Measurements from ENCODE around the gene KRTAP5-8.
"Not testable (repeated sequence)": the region's sequence is repeated elsewhere in the genome, so short reads cannot be mapped to it uniquely, and the experiment has no call there.

KRTAP5-8 gene

GRCh38 chr11:71544525-71545214 lies 6.8 kb downstream of the KRTAP5-8 start:
- ATAC-seq = no peak

DNA sequence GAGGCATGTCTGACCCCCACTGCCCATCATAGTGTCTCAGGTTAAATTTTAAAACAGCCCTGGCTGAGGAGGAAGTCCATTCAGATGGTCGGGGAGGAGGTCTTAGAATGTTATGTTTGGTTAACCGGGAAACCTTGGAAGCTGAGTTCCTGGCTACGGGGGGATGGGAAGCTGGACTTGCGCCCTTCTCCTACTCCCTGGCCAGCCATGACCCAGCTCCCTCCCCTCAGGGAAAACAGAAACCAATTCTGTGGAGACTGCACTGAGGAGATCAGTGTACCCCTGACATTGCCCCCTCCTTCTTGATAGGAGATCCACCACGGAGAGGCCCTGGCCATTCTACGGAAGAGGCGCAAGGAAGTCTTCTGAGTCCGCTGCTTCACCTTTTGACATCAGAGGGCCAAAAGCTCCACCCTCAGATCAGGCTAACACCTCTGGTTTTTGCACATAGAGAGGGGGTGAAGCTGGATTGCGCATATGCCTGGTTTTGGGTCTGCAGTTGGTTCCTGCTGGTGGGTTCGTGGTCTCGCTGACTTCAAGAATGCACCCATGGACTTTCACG lies 7.7 kb downstream of the KRTAP5-8 start:
- no peak for ATAC-seq

DNA sequence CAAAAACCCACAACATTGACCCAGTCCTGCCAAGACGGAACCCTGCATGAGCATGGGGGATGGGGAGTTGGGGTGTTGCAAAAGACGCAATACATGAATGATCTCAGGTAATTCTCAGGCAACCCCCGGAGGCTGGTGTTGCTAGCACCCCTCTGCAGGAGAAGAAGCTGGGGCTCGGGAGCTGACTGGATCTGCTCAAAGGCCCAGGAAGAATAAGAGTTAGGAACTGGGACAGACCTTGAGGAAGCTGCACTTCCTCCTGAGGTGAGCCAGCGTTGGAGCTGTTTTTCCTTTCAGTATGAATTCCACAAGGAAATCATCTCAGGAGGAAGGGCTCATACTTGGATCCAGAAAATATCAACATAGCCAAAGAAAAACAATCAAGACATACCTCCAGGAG lies 10.3 kb downstream of the KRTAP5-8 start, which contains the start of gene KRTAP5-9:
Gene KRTAP5-9 (plus strand): TSS at position 301 of the 400 bp plus-strand sequence. CDS start 238 bp downstream, outside the sequence.
- no peak for ATAC-seq

GRCh38 chr11:71548716-71549151 lies 10.9 kb downstream of the KRTAP5-8 start:
- ATAC-seq = no peak

- ATAC-seq = no peak
These were observed 13.9 kb downstream of the KRTAP5-8 start for GRCh38 chr11:71551711-71552110.

DNA sequence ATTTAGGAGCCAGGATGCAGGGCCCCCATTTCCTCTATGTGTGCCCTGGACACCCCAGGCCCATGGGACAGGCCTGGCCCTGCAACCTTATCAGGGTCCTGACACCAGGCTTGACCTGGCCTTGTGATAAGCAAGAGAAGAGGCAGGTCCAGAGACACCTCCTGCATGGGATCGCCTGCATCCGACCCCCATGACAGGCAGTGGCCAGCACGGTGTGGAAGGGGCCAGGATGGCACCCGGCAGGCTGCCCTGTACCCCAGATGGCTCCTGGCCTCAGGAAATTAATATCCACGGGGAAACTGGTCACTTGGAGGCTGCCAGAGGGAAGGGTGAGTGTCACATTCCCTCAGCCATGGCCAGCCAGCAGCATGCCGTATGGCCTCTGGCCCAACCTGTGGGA lies 17.2 kb downstream of the KRTAP5-8 start:
- ATAC-seq = no peak

DNA sequence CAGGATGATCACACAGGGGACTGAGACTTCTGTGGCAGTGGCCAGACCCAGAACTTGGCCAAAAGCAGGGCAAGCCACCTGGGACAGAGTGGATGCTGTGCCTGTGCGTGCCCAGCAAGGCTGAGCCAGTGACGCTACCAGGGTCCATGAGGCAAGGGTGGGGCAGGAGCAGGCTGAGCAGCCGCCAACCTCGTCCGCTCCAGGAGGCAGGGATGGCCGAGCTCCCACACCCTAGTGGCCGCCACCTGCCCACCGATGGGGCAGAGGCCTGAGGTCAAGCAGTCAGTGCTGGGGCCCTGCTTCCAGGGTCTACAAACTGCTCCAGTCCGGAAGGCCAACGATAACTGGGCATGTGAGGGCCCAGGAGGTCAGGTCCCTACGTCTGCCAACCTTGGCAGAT lies 17.7 kb downstream of the KRTAP5-8 start:
- no peak for ATAC-seq

DNA sequence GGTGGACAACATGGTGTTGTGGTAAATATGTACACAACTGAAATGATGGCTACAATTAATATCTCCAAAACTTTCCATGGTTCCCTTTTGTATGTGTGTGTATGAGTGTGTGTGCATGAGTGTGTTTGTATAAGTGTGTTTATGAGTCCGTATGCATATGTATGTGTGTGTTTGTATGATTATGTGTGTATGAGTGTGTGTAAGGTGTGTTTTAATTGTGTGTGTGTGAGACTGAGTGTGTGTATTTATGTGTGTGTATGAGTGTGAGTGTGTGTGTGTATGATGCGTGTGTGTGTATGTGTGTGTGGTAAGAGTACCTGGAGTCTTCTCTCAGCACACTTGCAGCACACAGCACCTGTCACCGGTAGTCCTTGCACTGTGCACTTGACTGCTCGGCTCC lies 18.2 kb downstream of the KRTAP5-8 start:
- ATAC-seq = no peak

GRCh38 chr11:71557257-71557656 lies 19.4 kb downstream of the KRTAP5-8 start:
- no peak for ATAC-seq

DNA sequence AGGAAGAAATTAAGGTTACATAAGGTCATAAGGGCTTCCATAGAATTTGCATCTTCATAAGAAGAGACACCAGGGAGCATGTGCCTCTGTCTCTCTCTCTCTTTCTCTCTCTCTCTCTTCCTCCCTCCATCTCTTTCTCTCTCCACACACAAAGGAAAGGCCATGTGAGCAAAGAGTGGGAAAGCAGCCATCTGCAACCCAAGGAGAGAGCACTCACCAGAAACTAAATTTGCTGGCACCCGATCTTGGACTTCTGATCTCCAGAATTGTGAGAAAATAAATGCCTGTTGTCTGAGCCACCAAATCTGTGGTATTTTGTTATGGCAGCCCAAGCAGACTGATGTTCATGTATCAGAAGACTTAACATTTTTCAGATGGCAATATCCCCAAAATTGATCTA lies 21.2 kb downstream of the KRTAP5-8 start:
- no peak for ATAC-seq

DNA sequence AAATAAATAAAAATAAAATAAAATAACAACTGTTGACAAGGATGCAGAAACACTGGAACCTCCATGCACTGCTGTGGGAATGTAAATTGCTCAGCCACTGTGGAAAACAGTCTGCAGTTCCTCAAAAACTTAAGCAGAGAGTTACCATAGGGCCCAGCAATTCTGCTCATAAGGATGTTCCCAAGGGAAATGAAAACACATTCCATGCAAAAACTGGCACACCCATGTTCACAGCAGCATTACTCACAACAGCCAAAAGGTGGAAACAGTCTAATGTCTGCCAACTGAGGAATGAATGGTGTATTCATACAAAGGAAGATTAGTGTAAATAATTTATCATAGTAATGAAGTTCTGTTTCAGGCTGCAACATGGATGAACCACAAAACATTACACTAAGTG lies 24.3 kb downstream of the KRTAP5-8 start:
- ATAC-seq = no peak

DNA sequence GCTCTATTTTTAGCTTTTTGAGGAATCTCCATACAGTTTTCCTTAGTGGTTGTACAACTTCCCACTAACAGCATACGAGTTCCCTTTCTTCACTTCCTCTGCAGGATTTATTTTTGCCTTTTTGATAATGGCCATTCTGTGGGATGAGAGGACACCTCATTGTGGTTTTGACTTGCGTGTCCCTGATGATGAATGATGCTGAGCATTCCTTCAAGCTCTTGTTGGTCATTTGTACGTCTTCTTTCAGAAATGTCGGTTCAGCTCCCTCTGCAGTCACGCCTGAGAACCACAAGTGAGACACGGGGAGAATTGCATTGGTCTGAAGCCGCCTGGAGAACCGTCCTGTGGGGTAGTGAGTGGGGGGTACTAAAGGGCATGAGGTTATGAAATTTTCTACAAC lies 25.6 kb downstream of the KRTAP5-8 start:
- no peak for ATAC-seq

GRCh38 chr11:71564430-71564829 lies 26.6 kb downstream of the KRTAP5-8 start:
- ATAC-seq = no peak

- no peak for ATAC-seq
These were observed 27.4 kb downstream of the KRTAP5-8 start, which contains the start of gene KRTAP5-10 for GRCh38 chr11:71565263-71565662. TSS of gene KRTAP5-10 (plus strand) at chr11:71565563. CDS start at chr11:71565588, 25 bp downstream.

DNA sequence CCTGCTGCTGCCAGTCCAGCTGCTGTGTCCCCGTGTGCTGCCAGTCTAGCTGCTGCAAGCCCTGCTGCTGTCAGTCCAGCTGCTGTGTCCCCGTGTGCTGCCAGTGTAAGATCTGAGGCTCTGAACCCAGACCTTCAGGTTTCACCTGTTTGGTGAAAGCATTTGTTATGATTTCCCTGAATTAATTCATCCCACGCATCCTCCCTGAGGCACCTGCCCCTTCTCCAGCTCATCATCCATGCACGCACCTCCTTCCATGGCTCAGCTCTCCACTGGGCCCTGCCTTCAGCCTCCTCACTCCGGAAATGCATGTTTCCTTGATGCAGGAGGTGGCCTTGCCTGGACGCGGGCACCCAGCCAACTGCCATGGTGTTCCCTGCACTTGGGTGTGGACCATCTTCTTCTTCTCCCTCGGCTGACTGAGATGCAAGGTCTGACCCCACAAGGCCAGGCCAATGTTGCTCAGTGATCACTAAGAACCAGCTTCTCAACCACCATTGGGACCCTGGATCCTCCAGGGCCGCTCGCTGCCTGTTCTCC lies 28.3 kb downstream of the KRTAP5-8 start:
- ATAC-seq = no peak

DNA sequence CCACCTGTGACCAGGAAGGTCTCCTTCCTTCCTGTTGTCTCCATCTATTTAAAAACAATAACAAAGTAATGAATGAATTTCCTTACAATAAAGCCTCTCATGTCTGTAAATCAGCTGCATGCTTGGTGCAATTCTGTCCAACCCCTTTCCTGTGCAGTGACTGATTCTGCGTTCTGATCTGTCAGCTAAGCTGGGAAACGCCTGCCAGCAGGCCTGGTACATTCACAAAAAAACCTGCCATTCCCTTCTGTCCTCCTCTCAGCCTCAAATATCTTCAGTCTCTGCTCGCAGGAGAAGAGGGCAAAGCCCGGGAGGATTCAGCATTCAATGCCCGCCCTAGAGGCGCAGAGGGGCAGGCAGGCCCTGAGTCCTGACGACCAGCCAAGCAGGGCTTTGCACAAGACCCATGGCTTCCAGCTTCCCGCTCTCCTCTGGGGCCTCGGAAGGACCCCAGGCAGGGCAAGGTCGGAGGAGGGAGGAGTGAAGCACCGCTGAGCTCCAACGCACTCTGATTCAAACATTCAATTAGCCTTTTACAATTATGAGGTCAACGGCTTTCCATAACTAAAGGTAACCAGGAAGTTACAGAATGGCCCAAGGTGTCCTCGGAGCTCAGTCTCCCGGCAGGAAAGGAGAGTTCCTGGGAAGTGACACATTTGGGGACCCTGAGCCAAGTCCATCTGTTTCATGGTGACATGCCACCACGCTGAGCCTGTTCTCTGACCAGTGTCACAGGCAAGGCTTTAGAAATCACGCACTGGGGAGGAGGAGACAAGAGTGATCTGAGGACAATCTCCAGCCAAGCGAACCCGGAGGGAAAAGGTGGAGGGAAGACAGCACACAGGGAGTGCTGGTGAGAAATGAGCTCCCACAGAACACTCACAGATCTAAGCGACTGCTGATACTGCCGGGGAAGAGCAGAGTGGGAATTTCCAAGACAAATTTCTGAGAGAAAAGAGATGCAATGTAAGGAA lies 29.1 kb downstream of the KRTAP5-8 start:
- not testable (repeated sequence) for ATAC-seq

GRCh38 chr11:71567633-71568032 lies 29.8 kb downstream of the KRTAP5-8 start:
- not testable (repeated sequence) for ATAC-seq

DNA sequence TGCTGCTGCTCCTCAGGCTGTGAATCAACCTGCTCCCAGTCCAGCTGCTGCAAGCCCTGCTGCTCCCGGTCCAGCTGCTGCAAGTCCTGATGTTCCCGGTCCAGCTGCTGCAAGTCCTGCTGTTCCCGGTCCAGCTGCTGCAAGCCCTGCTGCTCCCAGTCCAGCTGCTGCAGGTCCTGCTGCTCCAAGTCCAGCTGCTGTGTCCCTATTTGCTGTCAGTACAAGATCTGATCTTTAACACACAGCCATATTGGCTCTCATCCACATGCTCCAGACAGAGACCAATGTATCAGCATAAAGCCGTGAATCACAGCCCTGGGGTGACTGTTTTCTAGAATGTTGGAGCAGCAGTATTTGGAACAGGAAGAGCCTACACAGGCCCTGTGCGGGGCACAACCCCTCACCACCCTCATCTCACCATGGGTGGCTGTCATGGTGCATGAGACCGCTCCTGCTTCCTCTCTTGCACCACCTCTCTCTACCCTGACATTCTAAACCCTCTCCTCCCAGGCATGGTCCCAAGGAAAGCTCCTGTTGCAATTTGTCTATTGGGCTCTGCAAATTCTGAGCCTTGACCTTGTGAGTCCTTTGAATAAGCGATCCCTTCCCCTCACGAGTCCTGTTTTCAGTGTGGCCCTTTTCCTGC lies 31.0 kb downstream of the KRTAP5-8 start:
- no peak for ATAC-seq

DNA sequence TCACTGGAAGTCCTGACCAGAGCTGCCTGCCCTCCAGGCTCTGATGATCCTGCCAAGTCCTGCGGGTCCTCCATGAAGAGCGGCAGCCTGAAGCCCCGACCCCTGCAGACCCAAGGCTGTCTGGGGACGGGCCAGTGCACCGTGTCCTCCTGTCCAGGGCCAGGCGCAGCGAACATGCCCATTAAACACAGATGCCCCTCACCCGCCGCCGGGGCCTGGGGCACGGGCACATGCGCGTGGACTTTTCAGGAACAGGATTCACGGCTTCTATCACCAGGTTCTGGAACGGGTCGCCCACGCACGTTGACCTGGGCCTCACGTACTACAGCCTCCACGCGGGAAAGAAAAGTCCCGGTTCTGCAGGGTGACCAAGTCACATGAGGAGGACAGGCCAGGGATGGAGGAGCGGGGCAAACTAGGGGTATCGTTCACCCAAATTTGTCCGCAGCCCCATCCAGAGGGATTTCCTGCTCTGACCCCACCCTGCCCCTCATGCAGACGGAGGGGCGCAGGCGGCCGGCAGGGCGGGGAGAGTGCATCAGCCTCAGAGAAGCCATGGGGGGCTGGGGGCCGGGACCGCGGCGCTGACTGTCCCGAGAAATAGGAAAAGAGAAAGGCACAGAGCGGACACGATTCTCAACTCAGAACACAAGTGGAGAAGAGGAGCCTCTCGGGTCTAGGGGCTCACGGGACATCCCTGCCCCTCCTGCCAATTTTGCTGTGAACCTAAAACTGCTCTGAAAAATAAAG lies 33.5 kb downstream of the KRTAP5-8 start:
- ATAC-seq = not testable (repeated sequence)

DNA sequence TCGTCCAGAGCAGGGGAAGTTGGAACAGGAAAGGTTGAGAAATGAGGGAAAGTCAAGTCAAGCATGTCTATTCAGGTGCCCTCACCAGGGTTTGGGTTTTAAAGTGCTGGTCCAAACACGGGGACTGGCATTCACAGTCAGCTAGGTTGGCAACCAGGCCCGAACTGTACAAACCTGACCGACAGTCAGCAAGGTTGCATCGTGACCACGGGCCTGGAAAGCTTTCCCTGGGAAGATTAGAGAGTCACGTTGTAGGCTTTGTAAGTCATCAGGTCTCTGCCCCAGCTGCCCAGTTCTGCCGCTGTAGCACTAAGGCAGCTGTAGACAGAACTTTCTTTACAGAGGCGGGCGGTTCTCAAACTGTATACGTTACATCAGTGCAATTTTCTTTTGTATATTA lies 35.0 kb downstream of the KRTAP5-8 start:
- ATAC-seq = no peak

DNA sequence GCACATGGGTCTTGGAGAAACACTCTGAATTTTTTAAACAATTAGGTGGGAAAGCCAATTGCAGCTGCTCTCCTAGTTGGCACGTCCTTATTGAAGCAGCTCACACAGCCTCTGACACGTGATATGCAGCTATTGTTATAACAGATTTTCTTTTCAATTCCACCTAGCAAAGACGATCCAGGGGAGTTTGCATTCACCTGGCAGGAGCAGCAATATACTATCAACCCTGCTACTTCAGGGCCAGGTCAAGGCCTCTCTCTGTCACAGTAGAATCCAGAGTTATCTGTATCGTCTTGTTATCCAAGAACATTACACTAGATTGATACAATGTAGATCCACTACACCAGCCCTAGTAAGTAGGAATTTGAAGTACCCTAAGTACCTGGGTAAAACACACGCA lies 36.6 kb downstream of the KRTAP5-8 start:
- ATAC-seq = no peak
